Psoas muscle (tissue), 8 donors: ENCODE measurements around the gene NDFIP1. TPM values are rescaled to one million over a fixed set of nuclear protein-coding genes. Genes with fewer than 3 reads are reported as not detected.

ENCODE experiments used
- ATAC-seq, 4 donors: fragments of 200-7000 bp; cut with Tn5 transposase; one replicate each; pipeline ENCODE4 v1.9.1; 2020; ENCODE audit warnings: moderate library complexity in 3 of 4, mild to moderate bottlenecking in 2 of 4
- DNase-seq, 2 donors: peaks; one replicate each; pipeline ENCODE4 v3.0.0-alpha.2; 2020
- H3K27ac ChIP-seq: fragments of 200-600 bp; one replicate; pipeline ENCODE4 v1.8.0; 2022
- H3K27me3 ChIP-seq, 3 donors: fragments of 200-600 bp in 1 of 3; one replicate each; pipeline versions ENCODE4 v1.6.1 to v1.8.0; 2013 to 2022; ENCODE audit warnings: low read length in 2 of 3, mild to moderate bottlenecking in 2 of 3, moderate library complexity in 1 of 3; ENCODE audit not compliant: insufficient read depth in 3 of 3
- H3K36me3 ChIP-seq, 2 donors: fragments of 200-600 bp in 1 of 2; one replicate each; pipeline versions ENCODE4 v1.6.1 to v1.8.0; 2013 to 2022; ENCODE audit warnings: low read depth in 1 of 2, mild to moderate bottlenecking in 1 of 2, moderate library complexity in 1 of 2; ENCODE audit not compliant: insufficient read depth in 1 of 2
- H3K4me1 ChIP-seq: fragments of 200-600 bp; one replicate; pipeline ENCODE4 v1.8.0; 2022
- H3K4me3 ChIP-seq: fragments of 200-600 bp; one replicate; pipeline ENCODE4 v1.8.0; 2022; ENCODE audit warnings: mild to moderate bottlenecking
- H3K9me3 ChIP-seq: fragments of 200-600 bp; one replicate; pipeline ENCODE4 v1.8.0; 2022
- WGBS, 3 donors: extraction: QIAGEN DNeasy Blood & Tissue Kit; methylation state at CpG; one replicate each; pipeline versions ENCODE4 v1.1.6 to v1.1.7; 2013; 5-methylcytosine and 5-hydroxymethylcytosine counted together
- intact Hi-C, 2 donors: fragments of 100-400 bp; cut with DNase I; formaldehyde crosslinking; loops; one replicate each; pipeline versions ENCODE4 v1.11.0 to v1.14.2; 2022
- polyA plus RNA-seq, 3 donors: library from polyadenylated mRNA; stranded (reverse); fragments of 200-250 nt; gene quantifications; one replicate each; pipeline ENCODE4 v1.2.3, GENCODE V29; 2013
- total RNA-seq, 4 donors: library from RNA; stranded (reverse); fragmentation: NEBNext Ultra II Directional in 2 of 4; extraction: Animal tissue kit (Norgen Biotek cat#: 25700) in 2 of 4; gene quantifications; one replicate each; pipeline versions ENCODE4 v1.2.1 to v1.2.4, GENCODE V29; 2021 to 2023
- TF ChIP-seq, protein P1 (sequence below): fragments of 200-600 bp; IDR thresholded peaks from one replicate; pipeline ENCODE4 v1.8.0; 2022; ENCODE audit warnings: antibody characterized with exemption
- donor health status: healthy with polysubstance abuse.
- donor health status: DM: no; HTN: no; CAD: no; lungs with moderate emphysema.
- donor health status: Bipolar disorder and iron deficiency.
- donor health status: healthy.
- donor health status: DM: yes; HTN: yes; CAD: no.
- donor health status: DM: no; HTN: no; CAD: no.
- donor health status: DM: no; HTN: no; CAD: no.
- donor health status: DM: yes; HTN: yes; CAD: no.

Gene NDFIP1
- total and polyA plus RNA-seq, 7 donors: 22.9 to 34.2 (median 31.6) TPM

- no peak for ATAC-seq
- 50 to 73% (median 58%) methylated on average over 2 of the region's 2 CpGs for WGBS, 3 donors
- H3K4me1 ChIP-seq: peaks cover 19% of the 10 kb centered on the region
These were observed 1.4 kb upstream of the NDFIP1 start for GRCh38 chr5:142107036-142107735.

DNA sequence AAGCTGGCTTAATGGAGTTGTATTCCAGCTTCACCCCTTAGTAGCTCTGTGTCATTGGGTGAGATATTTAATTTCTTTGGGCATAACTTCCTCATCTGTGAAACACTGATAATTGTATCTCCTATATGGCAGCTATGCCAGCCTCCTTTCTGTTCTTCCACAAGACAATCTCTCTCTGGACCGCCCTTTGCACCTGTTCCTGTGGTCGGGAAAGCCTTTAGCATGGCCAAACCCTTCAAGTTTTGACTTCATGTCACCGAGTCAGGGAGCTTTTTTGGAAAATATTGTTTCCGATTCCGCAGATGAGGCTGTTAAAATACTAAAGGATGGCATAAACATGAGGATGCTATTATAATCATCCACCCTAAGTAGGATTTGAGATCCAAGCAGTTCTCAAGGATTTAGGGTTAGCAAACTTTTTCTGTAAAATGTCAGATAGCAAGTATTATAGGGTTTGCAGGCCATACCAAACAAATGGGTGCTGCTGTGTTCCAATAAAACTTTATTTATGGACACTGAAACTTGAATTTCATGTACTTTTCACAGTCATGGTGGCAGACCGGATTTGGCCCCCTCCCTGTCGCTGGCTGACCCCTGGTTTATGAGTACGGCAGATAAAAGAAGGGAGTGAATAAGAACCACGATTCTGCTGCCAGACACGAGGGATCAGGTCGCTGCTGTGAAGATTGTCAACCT lies 695 bp upstream of the NDFIP1 start:
- no peaks in the 10 kb centered on the region for H3K27me3 ChIP-seq
- 65 to 71% (median 65%) methylated on average over 11 of the region's 11 CpGs for WGBS, 3 donors
- no peaks in the 10 kb centered on the region for H3K9me3 ChIP-seq
- H3K4me1 ChIP-seq: peaks cover 21% of the 10 kb centered on the region
- TF ChIP-seq, protein P1, sequence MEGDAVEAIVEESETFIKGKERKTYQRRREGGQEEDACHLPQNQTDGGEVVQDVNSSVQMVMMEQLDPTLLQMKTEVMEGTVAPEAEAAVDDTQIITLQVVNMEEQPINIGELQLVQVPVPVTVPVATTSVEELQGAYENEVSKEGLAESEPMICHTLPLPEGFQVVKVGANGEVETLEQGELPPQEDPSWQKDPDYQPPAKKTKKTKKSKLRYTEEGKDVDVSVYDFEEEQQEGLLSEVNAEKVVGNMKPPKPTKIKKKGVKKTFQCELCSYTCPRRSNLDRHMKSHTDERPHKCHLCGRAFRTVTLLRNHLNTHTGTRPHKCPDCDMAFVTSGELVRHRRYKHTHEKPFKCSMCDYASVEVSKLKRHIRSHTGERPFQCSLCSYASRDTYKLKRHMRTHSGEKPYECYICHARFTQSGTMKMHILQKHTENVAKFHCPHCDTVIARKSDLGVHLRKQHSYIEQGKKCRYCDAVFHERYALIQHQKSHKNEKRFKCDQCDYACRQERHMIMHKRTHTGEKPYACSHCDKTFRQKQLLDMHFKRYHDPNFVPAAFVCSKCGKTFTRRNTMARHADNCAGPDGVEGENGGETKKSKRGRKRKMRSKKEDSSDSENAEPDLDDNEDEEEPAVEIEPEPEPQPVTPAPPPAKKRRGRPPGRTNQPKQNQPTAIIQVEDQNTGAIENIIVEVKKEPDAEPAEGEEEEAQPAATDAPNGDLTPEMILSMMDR: no peak
- peak overlapping the region; percentile 99 for H3K27ac ChIP-seq
- no peaks in the 10 kb centered on the region for H3K36me3 ChIP-seq
- ATAC-seq (no peak), DNase-seq (no peak)
- intact Hi-C loops: no loop called here
- H3K4me3 ChIP-seq: peak overlapping the region; percentile 94

More at GRCh38 chr5:142107036-142107735, 1.4 kb upstream of the NDFIP1 start:
- intact Hi-C loops: no loop called here
- no peak for DNase-seq
- Histone ChIP-seq H3K9me3 (no peaks in the 10 kb centered on the region), H3K36me3 (no peaks in the 10 kb centered on the region), H3K4me3 (no peak overlapping the region), H3K27me3 (no peaks in the 10 kb centered on the region), H3K27ac (no peak overlapping the region)
- TF ChIP-seq, protein P1: no peak

DNA sequence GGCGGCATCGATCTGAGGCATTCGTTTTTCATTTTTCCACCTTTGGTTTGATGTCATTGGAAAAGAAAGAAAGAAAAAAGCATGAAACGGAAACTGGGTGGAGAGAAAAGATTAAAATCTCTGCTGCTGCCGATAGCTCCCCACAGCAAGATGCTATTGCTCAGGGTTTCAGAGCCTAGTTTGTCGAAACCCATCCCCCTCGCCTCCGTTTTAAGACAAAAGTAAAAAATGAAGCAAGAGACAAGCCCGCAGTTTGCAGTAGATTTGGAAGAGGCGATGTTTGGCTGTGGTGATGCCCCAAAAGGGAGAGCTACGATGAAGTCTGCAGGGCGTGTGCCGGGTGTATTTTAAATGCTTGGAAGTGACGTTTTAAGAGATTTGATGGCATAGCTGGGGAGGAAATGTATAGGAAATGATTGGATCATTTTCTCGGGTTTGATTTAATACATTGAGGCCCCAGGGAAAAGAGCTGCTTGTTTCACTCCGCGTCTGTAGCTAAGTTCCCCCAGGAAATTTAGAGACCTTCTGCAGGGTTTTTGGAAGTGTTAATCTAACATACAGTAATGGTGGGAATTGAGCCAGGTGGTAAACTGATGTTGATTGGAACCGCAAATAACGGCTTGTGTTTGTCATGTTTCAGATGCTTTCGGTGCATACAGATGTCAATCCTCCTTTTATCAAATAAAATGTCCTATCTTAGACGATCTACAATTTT lies 909 bp downstream of the NDFIP1 start:
- Histone ChIP-seq H3K27me3 (no peaks in the 10 kb centered on the region), H3K27ac (peak overlapping the region; percentile 99), H3K36me3 (no peaks in the 10 kb centered on the region), H3K9me3 (no peaks in the 10 kb centered on the region), H3K4me3 (peak overlapping the region; percentile 94), H3K4me1 (peaks cover 35% of the 10 kb centered on the region)
- ATAC-seq: peak in 1 of 4 donors; percentile 5
- TF ChIP-seq, protein P1: no peak
- DNase-seq: no peak
- intact Hi-C loops: no loop called here
- WGBS, 3 donors: 0 to 1% (median 0%) methylated on average over 21 of the region's 21 CpGs

DNA sequence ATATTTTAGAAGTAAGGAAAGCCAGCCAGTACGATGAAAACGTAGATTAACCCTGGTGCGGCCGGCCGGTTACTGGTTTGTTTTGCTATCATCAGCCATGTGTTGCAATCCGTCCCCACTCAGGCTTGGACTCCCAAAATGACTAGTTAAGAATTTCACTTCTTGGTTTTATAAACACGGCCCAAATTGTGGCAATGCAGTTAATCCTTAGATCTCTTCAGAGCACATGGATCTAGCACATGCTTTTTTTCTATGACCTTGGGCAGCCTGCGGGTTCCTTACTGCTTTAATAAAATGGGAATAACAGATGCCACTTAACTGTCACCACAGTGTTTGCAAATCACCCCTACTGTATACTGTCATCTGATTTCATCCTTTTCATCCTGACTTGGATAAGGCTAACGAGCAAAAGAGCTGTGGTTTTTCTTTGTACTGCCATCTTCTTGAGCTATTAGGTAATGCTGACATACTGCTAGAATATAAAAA lies 1.5 kb downstream of the NDFIP1 start:
- intact Hi-C loops: no loop called here
- no peaks in the 10 kb centered on the region for H3K36me3 ChIP-seq
- H3K4me1 ChIP-seq: peaks cover 40% of the 10 kb centered on the region
- TF ChIP-seq, protein P1: no peak
- DNase-seq (no peak), ATAC-seq (no peak)
- peak overlapping the region; percentile 99 for H3K27ac ChIP-seq
- WGBS, 3 donors: 1 to 6% (median 1%) methylated on average over 9 of the region's 9 CpGs
- no peaks in the 10 kb centered on the region for H3K27me3 ChIP-seq
- H3K4me3 ChIP-seq: peak overlapping the region; percentile 94
- no peaks in the 10 kb centered on the region for H3K9me3 ChIP-seq
